RWPE1 (cell line): Measurements from ENCODE around the gene MNT.

ENCODE experiments used
- CTCF ChIA-PET: fragments of 350-600 bp; sonication (Branson Sonifier 250); formaldehyde crosslinking; extraction: SDS; loops from one replicate; lab custom pipeline; 2021; lab: Yijun Ruan, JAX
- POLR2A ChIA-PET: fragments of 400-600 bp; formaldehyde crosslinking; extraction: SDS; loops from one replicate; lab custom pipeline; 2020; ENCODE audit warnings: antibody characterized with exemption; ENCODE audit not compliant: low non-redundant PET; lab: Yijun Ruan, JAX
- DNase-seq: peaks from one replicate; pipeline ENCODE4 v3.0.0; 2012; ENCODE audit warnings: low spot score
- H3K27ac ChIP-seq: fragments of 450-650 bp; 2 replicates; pipeline ENCODE4 v1.5.1; 2017
- TF ChIP-seq, protein P1 (sequence below): fragments of 450-650 bp; conservative IDR thresholded peaks from 2 replicates; pipeline ENCODE4 v1.5.1; 2017; ENCODE audit warnings: low read depth, mild to moderate bottlenecking

Gene MNT

DNA sequence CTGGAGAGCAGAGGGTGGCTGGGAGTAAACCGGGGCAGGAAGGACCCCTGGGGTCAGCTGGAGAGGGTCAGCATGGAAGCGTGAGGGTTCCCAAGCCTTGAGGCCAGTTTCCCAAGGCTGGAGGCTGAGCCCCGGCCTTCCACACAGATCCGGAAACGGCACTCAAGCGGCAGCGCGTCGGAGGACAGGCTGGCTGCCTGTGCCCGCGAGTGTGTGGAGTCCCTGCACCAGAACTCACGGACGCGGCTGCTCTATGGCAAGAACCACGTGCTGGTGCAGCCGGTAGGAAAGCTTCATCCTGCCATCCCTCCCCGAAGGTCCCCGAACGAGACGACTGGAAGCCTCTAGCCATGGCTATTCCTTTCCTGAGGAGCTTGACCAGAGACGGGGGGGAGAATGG is 37.5 kb downstream of the MNT start:
- H3K27ac ChIP-seq: peak overlapping the region; percentile 25; the same call in 1 of the 2 replicates
- no peak for DNase-seq
- POLR2A ChIA-PET: no interaction called here
- CTCF ChIA-PET: interaction anchor here (1.6 kb wide), 1 partner anchor 19 kb away, joined by 5 read pairs; no protein-coding TSS in a partner anchor
- TF ChIP-seq, protein P1, sequence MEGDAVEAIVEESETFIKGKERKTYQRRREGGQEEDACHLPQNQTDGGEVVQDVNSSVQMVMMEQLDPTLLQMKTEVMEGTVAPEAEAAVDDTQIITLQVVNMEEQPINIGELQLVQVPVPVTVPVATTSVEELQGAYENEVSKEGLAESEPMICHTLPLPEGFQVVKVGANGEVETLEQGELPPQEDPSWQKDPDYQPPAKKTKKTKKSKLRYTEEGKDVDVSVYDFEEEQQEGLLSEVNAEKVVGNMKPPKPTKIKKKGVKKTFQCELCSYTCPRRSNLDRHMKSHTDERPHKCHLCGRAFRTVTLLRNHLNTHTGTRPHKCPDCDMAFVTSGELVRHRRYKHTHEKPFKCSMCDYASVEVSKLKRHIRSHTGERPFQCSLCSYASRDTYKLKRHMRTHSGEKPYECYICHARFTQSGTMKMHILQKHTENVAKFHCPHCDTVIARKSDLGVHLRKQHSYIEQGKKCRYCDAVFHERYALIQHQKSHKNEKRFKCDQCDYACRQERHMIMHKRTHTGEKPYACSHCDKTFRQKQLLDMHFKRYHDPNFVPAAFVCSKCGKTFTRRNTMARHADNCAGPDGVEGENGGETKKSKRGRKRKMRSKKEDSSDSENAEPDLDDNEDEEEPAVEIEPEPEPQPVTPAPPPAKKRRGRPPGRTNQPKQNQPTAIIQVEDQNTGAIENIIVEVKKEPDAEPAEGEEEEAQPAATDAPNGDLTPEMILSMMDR: no peak

DNA sequence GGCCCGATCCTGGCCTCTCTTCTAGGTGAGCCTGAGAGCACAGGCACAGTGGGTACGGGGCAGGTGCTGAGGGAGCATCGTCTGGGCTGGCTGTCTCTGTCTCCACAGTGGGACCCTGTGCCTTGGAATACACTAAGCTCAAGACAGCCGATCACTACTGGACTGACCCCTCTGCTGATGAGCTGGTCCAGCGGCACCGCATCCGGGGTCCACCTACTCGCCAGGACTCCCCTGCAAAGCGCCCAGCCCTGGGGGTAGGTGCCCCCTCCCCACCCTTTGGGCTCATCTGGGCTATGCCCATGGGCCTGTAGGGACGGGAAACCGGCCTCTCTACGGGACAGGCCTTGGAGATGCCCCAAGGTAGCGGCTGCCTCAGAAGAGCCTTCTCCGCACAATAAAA is 38.0 kb downstream of the MNT start:
- POLR2A ChIA-PET: no interaction called here

DNA sequence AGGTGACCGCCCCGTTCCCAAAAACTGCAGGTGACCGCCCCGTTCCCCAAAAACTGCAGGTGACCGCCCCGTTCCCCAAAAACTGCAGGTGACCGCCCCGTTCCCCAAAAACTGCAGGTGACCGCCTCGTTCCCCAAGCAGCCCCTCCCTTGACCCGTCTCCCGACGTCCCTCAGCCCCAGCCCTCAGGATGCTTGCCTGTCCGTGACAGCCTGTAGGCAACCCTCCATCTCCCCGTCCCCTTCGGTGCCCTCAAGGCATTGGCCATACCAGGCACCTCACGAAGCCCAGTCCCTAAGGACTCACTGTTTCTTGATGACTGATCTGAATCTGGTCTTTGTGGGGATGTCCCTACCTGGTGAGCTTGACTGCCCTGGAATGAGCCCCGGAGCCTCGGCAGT is 38.4 kb downstream of the MNT start:
- POLR2A ChIA-PET: no interaction called here
- no peak overlapping the region for H3K27ac ChIP-seq
- no peak for DNase-seq
- CTCF ChIA-PET: interaction anchor here (1.6 kb wide), 1 partner anchor 20 kb away, joined by 5 read pairs; no protein-coding TSS in a partner anchor
- TF ChIP-seq, protein P1: no peak

More for the DNA sequence above, 38.0 kb downstream of the MNT start:
- H3K27ac ChIP-seq: peak overlapping the region; percentile 25; the same call in 1 of the 2 replicates
- TF ChIP-seq, protein P1: no peak
- no peak for DNase-seq
- CTCF ChIA-PET: interaction anchor here (1.6 kb wide), 1 partner anchor 19 kb away, joined by 5 read pairs; no protein-coding TSS in a partner anchor

DNA sequence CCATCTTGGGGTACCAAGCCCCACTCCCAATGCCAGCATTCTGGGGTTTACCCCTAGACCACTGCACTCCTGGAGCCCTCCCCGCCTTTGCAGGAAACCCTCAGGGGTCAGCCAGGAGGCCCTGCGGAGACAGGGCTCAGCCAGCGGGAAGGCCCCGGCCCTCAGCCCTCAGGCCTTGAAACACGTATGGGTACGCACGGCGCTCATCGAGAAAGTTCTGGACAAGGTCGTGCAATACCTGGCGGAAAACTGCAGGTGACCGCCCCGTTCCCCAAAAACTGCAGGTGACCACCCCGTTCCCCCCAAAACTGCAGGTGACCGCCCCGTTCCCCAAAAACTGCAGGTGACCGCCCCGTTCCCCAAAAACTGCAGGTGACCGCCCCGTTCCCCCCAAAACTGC is 38.8 kb downstream of the MNT start:
- CTCF ChIA-PET: interaction anchor here (0.7 to 0.8 kb wide), 2 partner anchors 11 to 20 kb away, joined by 3 to 5 read pairs; no protein-coding TSS in a partner anchor
- TF ChIP-seq, protein P1: no peak
- no peak overlapping the region; the same call in 1 of the 2 replicates for H3K27ac ChIP-seq
- POLR2A ChIA-PET: no interaction called here
- DNase-seq: no peak

DNA sequence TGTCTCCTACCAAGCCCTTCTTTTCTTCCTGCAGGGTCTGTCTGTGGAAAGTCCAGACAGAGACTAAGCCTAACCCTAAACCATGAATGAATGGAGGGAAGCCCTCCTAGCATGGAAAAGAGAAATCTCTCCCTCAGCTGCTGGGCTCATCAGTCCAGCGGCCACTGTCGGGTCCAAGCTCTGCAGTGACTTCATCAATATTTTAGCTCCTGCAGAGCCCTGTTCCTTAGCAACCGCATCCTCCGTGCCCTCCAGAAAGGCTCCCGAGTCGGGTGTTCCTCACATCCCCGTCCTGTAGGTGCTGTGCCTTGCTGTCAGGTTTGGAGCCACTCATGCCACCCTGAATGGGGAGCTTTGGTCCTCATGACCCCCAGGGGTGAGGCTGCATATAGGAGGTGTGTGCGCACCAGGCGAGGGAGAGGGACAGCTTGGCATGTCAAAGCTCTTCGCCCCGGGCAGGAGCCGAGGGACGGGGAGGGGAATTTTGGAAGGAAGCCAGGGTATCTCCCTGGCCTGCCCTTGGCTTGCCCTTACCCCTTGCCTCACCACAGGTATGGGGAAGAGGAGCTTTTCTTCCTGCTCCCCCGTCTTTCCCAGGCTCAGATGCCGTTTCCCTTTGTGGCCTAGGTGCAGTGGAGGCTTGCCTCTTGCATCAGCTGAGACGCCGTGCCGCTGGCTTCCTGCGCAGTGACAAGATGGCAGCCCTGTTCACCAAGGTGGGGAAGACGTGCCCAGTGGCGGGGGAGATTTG is 39.7 kb downstream of the MNT start:
- POLR2A ChIA-PET: no interaction called here
- CTCF ChIA-PET: interaction anchor here (0.6 to 0.8 kb wide), 4 partner anchors 10 to 23 kb away, joined by 3 to 5 read pairs (median 3); no protein-coding TSS in a partner anchor
- TF ChIP-seq, protein P1: no peak
- DNase-seq: no peak
- peak overlapping the region; percentile 95 for H3K27ac ChIP-seq

DNA sequence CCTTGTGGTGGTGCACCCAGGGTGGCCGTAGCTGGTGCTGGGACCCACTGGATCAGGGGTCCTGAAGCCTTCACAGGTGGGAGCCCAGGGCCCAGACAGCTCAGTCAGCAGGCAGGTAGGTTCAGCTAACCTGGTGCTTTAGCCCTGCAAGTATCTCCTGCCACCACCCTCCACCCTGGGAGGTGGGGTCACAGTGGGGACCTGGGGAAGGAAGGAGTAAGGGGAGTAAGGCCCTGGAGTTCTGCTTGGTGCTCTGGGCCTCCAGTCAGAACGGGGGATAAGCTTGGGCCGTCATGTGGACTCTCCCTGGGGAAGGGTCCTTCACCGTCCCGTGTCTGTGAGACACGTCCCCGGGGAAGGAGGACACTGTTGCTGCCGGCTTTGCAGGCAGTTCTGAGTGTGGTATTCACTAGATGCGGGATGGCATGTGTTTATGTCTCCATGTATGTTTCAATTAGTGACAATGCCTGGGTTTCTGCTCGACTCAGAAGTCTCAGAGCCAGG is 42.9 kb downstream of the MNT start:
- ChIA-PET CTCF (no interaction called here), POLR2A (no interaction called here)
- H3K27ac ChIP-seq: peak overlapping the region; percentile 95
- DNase-seq: no peak
- TF ChIP-seq, protein P1: no peak
